Smooth muscle cell (in vitro differentiated cells): ENCODE data around the gene UST. TPM values are rescaled to one million over a fixed set of nuclear protein-coding genes. Genes with fewer than 3 reads are reported as not detected.

Experiments
- DNase-seq: peaks from one replicate; lab custom pipeline; 2025; ENCODE audit not compliant: unreplicated experiment; lab: John Stamatoyannopoulos, UW
- H2AFZ ChIP-seq: fragments of 200-600 bp; sonication (generic); 2 replicates; pipeline ENCODE4 v1.6.0; 2016; ENCODE audit warnings: antibody characterized with exemption, low read depth, mild to moderate bottlenecking
- H3F3A ChIP-seq: fragments of 200-600 bp; sonication (generic); 2 replicates; pipeline ENCODE4 v1.6.0; 2017; ENCODE audit warnings: antibody characterized with exemption, low read depth
- H3K27ac ChIP-seq: fragments of 200-600 bp; sonication (generic); 2 replicates; pipeline ENCODE4 v1.5.1; 2016; ENCODE audit warnings: low read depth, mild to moderate bottlenecking
- H3K27me3 ChIP-seq: fragments of 200-600 bp; sonication (generic); 2 replicates; pipeline ENCODE4 v1.6.1; 2016; ENCODE audit warnings: low read depth, mild to moderate bottlenecking
- H3K36me3 ChIP-seq: fragments of 200-600 bp; sonication (generic); 2 replicates; pipeline ENCODE4 v1.5.1; 2016; ENCODE audit warnings: low read depth
- H3K4me1 ChIP-seq: fragments of 200-600 bp; sonication (generic); 2 replicates; pipeline ENCODE4 v1.5.1; 2016; ENCODE audit warnings: low read depth
- H3K4me2 ChIP-seq: fragments of 200-600 bp; sonication (generic); 2 replicates; pipeline ENCODE4 v1.6.0; 2016; ENCODE audit warnings: mild to moderate bottlenecking
- H3K4me3 ChIP-seq: fragments of 200-600 bp; sonication (generic); 2 replicates; pipeline ENCODE4 v1.5.1; 2016; ENCODE audit warnings: mild to moderate bottlenecking
- H3K79me2 ChIP-seq: fragments of 200-600 bp; sonication (generic); 2 replicates; pipeline ENCODE4 v1.6.0; 2016; ENCODE audit warnings: low read depth, mild to moderate bottlenecking
- H3K9ac ChIP-seq: fragments of 200-600 bp; sonication (generic); 2 replicates; pipeline ENCODE4 v1.6.0; 2016; ENCODE audit warnings: low read depth
- H3K9me3 ChIP-seq: fragments of 200-600 bp; sonication (generic); replicated peaks from 2 replicates; pipeline ENCODE4 v1.5.1; 2016; ENCODE audit warnings: low read depth
- H4K20me1 ChIP-seq: fragments of 200-600 bp; sonication (generic); 2 replicates; pipeline ENCODE4 v1.6.0; 2016; ENCODE audit warnings: low read depth
- WGBS: methylation state at CpG from one replicate; pipeline ENCODE4 v1.1.7; 2016; ENCODE audit warnings: low lambda C conversion rate; 5-methylcytosine and 5-hydroxymethylcytosine counted together
- polyA plus RNA-seq: library from polyadenylated mRNA; unstranded; fragments of >200 nt; fragmentation: Nextera tagmentation; extraction: Ambion mirVana; gene quantifications from 2 replicates; pipeline ENCODE4 v1.2.1, GENCODE V29; 2016
- total RNA-seq: library from RNA; depleted of rRNA; stranded (reverse); fragments of >200 nt; gene quantifications from 2 replicates; pipeline ENCODE4 v1.2.3, GENCODE V29; 2014
- TF ChIP-seq, protein P1 (sequence below): fragments of 200-600 bp; sonication (generic); IDR thresholded peaks from 2 replicates; pipeline ENCODE4 v1.5.1; 2017; ENCODE audit warnings: borderline replicate concordance, mild to moderate bottlenecking, antibody characterized with exemption; ENCODE audit not compliant: insufficient read depth, poor library complexity, severe bottlenecking

The UST gene
- total and polyA plus RNA-seq, 2 experiments from 2014 or later = 16.1 to 19.5 TPM

DNA sequence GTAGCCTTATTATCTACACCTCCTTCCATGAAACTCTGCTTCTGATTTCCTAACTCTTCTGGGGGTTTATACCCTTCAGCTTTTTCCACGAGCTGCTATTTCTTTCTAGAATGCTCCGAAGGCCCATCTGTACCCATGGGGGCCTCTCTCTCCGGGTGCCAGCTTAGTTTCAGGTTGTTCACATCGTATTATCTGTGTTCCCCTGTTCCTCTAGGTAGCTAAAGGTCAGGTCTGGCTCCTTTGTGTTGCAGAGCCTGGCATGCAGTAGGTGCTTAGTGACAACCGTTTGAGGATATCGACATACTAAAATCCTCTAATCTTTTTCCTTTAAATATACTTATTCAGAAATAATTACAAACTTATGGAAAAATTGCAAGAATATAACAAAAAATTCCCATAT is 73.0 kb downstream of the UST start:
- H3F3A ChIP-seq = no peaks in the 10 kb centered on the region
- DNase-seq = no peak
- H3K79me2 ChIP-seq = peaks cover 76% of the 10 kb centered on the region
- H4K20me1 ChIP-seq = peaks cover 43% of the 10 kb centered on the region
- no peaks in the 10 kb centered on the region for H3K36me3 ChIP-seq
- H3K4me1 ChIP-seq = peaks cover 28% of the 10 kb centered on the region
- no peaks in the 10 kb centered on the region for H3K27me3 ChIP-seq
- H3K4me2 ChIP-seq = no peak overlapping the region
- H3K9ac ChIP-seq = no peak overlapping the region
- 73% methylated on average over 6 of the region's 6 CpGs for WGBS
- TF ChIP-seq, protein P1, sequence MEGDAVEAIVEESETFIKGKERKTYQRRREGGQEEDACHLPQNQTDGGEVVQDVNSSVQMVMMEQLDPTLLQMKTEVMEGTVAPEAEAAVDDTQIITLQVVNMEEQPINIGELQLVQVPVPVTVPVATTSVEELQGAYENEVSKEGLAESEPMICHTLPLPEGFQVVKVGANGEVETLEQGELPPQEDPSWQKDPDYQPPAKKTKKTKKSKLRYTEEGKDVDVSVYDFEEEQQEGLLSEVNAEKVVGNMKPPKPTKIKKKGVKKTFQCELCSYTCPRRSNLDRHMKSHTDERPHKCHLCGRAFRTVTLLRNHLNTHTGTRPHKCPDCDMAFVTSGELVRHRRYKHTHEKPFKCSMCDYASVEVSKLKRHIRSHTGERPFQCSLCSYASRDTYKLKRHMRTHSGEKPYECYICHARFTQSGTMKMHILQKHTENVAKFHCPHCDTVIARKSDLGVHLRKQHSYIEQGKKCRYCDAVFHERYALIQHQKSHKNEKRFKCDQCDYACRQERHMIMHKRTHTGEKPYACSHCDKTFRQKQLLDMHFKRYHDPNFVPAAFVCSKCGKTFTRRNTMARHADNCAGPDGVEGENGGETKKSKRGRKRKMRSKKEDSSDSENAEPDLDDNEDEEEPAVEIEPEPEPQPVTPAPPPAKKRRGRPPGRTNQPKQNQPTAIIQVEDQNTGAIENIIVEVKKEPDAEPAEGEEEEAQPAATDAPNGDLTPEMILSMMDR = no peak
- H3K27ac ChIP-seq = no peak overlapping the region
- no peaks in the 10 kb centered on the region for H3K9me3 ChIP-seq
- H2AFZ ChIP-seq = no peak overlapping the region
- no peak overlapping the region for H3K4me3 ChIP-seq

DNA sequence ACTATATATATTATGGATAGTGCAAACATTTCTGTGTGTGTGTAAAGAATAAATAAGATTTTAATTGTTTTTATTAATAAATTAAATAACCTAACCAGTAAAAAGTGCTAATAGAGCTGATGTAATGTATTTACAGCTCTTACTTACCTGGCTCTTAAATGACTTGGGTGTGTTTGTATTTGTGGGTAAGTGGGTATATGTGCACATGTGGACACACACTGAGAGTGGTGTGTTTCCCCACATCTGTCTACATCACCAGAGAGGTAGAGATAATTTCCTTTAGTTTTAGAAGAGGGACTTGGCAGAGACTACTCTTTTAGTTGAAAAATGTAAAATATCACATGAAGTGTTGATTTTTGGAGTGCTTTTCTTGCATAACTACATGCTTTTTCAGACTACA is 76.0 kb downstream of the UST start:
- Histone ChIP-seq H3K36me3 (no peaks in the 10 kb centered on the region), H3K27ac (no peak overlapping the region), H2AFZ (no peak overlapping the region), H3K4me2 (no peak overlapping the region), H3K4me1 (peaks cover 21% of the 10 kb centered on the region), H3K9ac (no peak overlapping the region), H3F3A (no peaks in the 10 kb centered on the region), H3K9me3 (no peaks in the 10 kb centered on the region), H3K79me2 (peaks cover 68% of the 10 kb centered on the region), H4K20me1 (peaks cover 42% of the 10 kb centered on the region), H3K27me3 (no peaks in the 10 kb centered on the region), H3K4me3 (no peak overlapping the region)
- TF ChIP-seq, protein P1 = no peak
- DNase-seq = no peak

DNA sequence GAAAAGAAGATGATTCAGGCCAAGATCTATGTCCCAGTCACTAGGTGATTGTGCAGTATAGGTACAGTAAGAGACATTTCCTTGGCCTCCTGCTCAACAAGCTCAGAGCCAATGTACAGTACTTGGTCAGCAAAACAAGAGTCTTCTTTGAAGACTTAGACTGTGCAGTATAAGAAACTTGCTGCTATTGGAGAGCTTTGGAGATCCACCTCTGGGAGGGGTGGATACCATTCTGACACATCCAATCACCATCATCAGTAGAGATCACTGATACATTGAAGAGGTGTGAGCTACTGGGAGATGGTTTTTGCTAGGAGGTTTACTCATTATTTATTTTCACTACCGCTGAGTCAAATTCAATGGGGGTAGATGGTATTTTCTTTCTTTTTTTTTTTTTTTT is 77.5 kb downstream of the UST start:
- H4K20me1 ChIP-seq = peaks cover 27% of the 10 kb centered on the region
- TF ChIP-seq, protein P1 = no peak
- peaks cover 66% of the 10 kb centered on the region for H3K79me2 ChIP-seq
- WGBS = 100% methylated on average over 1 of the region's 1 CpG
- H2AFZ ChIP-seq = no peak overlapping the region
- no peaks in the 10 kb centered on the region for H3K9me3 ChIP-seq
- no peaks in the 10 kb centered on the region for H3K27me3 ChIP-seq
- H3K4me3 ChIP-seq = no peak overlapping the region
- H3K36me3 ChIP-seq = no peaks in the 10 kb centered on the region
- no peaks in the 10 kb centered on the region for H3F3A ChIP-seq
- H3K4me1 ChIP-seq = peaks cover 6% of the 10 kb centered on the region
- no peak for DNase-seq
- no peak overlapping the region for H3K9ac ChIP-seq
- no peak overlapping the region for H3K27ac ChIP-seq
- H3K4me2 ChIP-seq = no peak overlapping the region

DNA sequence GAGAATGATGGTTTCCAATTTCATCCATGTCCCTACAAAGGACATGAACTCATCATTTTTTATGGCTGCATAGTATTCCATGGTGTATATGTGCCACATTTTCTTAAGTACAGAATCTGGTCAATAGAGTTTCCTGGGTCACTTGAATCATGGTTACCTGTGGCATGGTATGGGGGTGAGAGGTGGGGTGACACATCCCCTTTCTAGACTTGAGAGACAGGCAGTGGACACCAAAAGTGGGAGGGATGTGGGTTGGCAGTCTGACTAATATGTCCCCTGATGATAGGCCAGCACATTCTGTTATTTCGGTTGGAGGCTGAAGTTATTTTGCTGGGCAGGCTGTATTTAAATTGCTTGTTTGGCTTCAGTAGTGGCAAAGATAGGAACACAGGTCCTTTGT is 78.1 kb downstream of the UST start:
- no peak for DNase-seq
- TF ChIP-seq, protein P1 = no peak
- Histone ChIP-seq H2AFZ (no peak overlapping the region), H3F3A (no peaks in the 10 kb centered on the region), H3K9me3 (no peaks in the 10 kb centered on the region), H4K20me1 (peaks cover 22% of the 10 kb centered on the region), H3K36me3 (no peaks in the 10 kb centered on the region), H3K79me2 (peaks cover 66% of the 10 kb centered on the region), H3K4me2 (no peak overlapping the region), H3K4me3 (no peak overlapping the region), H3K27ac (no peak overlapping the region), H3K27me3 (no peaks in the 10 kb centered on the region), H3K9ac (no peak overlapping the region), H3K4me1 (no peaks in the 10 kb centered on the region)
- WGBS = 92% methylated on average over 1 of the region's 1 CpG
